Testis (tissue), 2 donors: ENCODE data around the gene MDH2.

Source experiments
- CTCF ChIP-seq, 3 experiments: fragments of 450-650 bp in 2 of 3; fragments of 200-600 bp in 1 of 3; sonication (generic) in 1 of 3; IDR thresholded peaks; one replicate each; pipeline ENCODE4 v1.5.1; 2016 to 2019; ENCODE audit warnings: antibody characterized with exemption in 3 of 3, mild to moderate bottlenecking in 2 of 3, moderate library complexity in 1 of 3
- POLR2A ChIP-seq: fragments of 450-650 bp; IDR thresholded peaks from one replicate; pipeline ENCODE4 v1.6.1; 2017; ENCODE audit warnings: antibody characterized with exemption, mild to moderate bottlenecking, moderate library complexity

GRCh38 chr7:76048668-76048988 lies 722 bp downstream of the MDH2 start:
- TF ChIP-seq POLR2A = no peak
- no peak for TF ChIP-seq CTCF (IDR thresholded peaks at IDR 0.05)
